Left colon (tissue), 2 donors: ENCODE results near the gene MAGEB2. TPM values are rescaled to one million over a fixed set of nuclear protein-coding genes. Genes with fewer than 3 reads are reported as not detected.

Experiments
- ATAC-seq: fragments of 200-7000 bp; cut with Tn5 transposase; one replicate; pipeline ENCODE4 v1.9.1; 2020; ENCODE audit warnings: mild to moderate bottlenecking, moderate library complexity
- DNase-seq, 2 donors: peaks; one replicate each; pipeline ENCODE4 v3.0.0-alpha.2; 2020
- intact Hi-C, 2 donors: fragments of 100-400 bp; cut with DNase I in 1 of 2; cut with micrococcal nuclease in 1 of 2; formaldehyde crosslinking; loops; one replicate each; pipeline versions ENCODE4 v1.11.2 to v1.14.0; 2022; cut with DNase I, micrococcal nuclease
- total RNA-seq, 2 donors: library from RNA; stranded (reverse); fragmentation: NEBNext Ultra II Directional; extraction: Animal tissue kit (Norgen Biotek cat#: 25700); gene quantifications; one replicate each; pipeline ENCODE4 v1.2.1, GENCODE V29; 2021
- donor health status: DM: no; HTN: no; CAD: no.
- donor health status: DM: yes; HTN: yes; CAD: no.

Gene MAGEB2
- total RNA-seq, 2 donors from 2014 or later: not detected

- DNase-seq (no peak), ATAC-seq (no peak)
- intact Hi-C loops: no loop called here
Observed at GRCh38 chrX:30262763-30263162, 47.4 kb downstream of the MAGEB2 start.

Other genes starting within 250 kb of the MAGEB2 start
- gene MAGEB3, start 15.1 kb downstream of the MAGEB2 start, total RNA-seq: not detected
- not detected for gene MAGEB4, start 26.4 kb downstream of the MAGEB2 start, total RNA-seq
- not detected for gene MAGEB1, start 31.6 kb downstream of the MAGEB2 start, total RNA-seq
- not detected for gene NR0B1, start 93.8 kb downstream of the MAGEB2 start, total RNA-seq